A549 treated with Mapracorat at 1 μM for 4 hours (cell line): ENCODE measurements around the gene VOPP1. TPM values are rescaled to one million over a fixed set of nuclear protein-coding genes. Genes with fewer than 3 reads are reported as not detected.

Experiments used
- total RNA-seq: library from RNA; stranded (reverse); fragments of 200-300 nt; extraction: Qiagen RNA extraction; gene quantifications from 5 replicates; pipeline ENCODE4 v1.2.3, GENCODE V29; 2022

The VOPP1 gene
- total RNA-seq = 82.9 to 96.1 TPM (median 91.9 TPM) in 5 replicates

DNA sequence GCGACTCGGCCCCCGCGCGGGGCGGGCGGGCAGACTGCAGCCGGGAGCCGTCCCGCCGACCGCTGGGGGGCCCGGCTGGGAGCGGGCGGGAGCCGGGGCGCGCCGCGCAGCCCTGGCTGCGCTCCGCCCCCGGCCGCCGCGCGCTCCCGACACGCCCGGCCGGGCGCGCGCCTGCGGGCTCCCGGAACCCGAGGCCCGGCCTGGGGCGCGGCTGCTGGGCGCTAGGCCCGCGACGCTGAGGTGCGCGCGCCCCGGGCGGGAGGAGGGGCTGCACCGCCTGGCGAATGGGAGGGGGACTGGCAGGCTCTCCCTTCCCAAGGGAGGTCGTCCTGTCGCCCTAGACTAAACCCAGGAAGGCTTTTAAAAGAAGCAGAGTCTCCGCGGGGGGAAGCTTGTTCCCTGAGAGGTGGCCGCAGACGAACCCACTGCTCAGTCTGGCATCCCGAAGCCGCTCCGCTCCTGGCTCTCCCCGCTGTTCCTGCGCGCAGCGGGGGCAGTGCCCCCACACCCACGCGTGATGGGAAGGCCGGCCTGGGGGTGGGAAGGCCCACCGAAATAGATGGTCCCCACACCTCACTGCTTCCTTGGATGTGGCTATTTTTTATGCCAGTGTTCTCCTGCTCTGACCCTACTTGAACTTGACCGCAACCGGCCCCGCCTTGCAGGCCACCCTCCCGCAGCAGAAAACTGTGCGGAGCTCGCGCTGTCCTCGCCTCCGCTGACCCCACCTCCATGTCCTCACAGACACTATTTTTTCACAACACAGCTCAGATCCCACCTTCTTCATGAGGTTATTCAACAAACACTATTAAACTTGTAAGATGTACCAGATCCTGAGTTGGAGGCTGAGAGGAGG lies at the start of gene VOPP1:
TSS of gene VOPP1 (minus strand) at position 125 of the 856 bp plus-strand sequence. CDS start 178 bp downstream, outside the sequence.

Other genes starting within 250 kb of the VOPP1 start
- gene LANCL2, start 207.2 kb downstream of the VOPP1 start, total RNA-seq = 14.8 to 19.2 TPM (median 15.5 TPM) in 5 replicates